Ovary (tissue), 9 donors: ENCODE measurements around the gene SORCS2. TPM values are rescaled to one million over a fixed set of nuclear protein-coding genes. Genes with fewer than 3 reads are reported as not detected.
"Not testable (repeated sequence)": the region's sequence is repeated elsewhere in the genome, so short reads cannot be mapped to it uniquely, and the experiment has no call there.

ENCODE experiments used
- DNase-seq, 5 donors: peaks; one replicate each; pipeline ENCODE4 v3.0.0-alpha.2; 2019 to 2020
- H3K27ac ChIP-seq, 2 donors: fragments of 200-600 bp; one replicate each; pipeline versions ENCODE4 v1.5.1 to v1.8.0; 2019 to 2022
- H3K27me3 ChIP-seq: fragments of 200-600 bp; one replicate; pipeline ENCODE4 v1.8.0; 2022
- H3K36me3 ChIP-seq: fragments of 200-600 bp; sonication (generic); one replicate; pipeline ENCODE4 v1.5.1; 2019
- H3K4me1 ChIP-seq: one replicate; pipeline ENCODE4 v1.8.1; 2013; ENCODE audit warnings: mild to moderate bottlenecking, moderate library complexity; ENCODE audit not compliant: insufficient read depth
- H3K4me3 ChIP-seq: fragments of 200-600 bp; sonication (generic); one replicate; pipeline ENCODE4 v1.5.1; 2017
- H3K9me3 ChIP-seq, 2 donors: fragments of 200-600 bp in 1 of 2; sonication (generic) in 1 of 2; one replicate each; pipeline versions ENCODE4 v1.5.1 to v1.8.1; 2013 to 2019; ENCODE audit warnings: mild to moderate bottlenecking in 1 of 2, moderate library complexity in 1 of 2
- EP300 ChIP-seq: sonication (generic); formaldehyde crosslinking; IDR thresholded peaks from one replicate; pipeline ENCODE4 v1.6.1; 2017; ENCODE audit warnings: antibody characterized with exemption
- POLR2A ChIP-seq: fragments of 450-650 bp; IDR thresholded peaks from one replicate; pipeline ENCODE4 v1.6.1; 2017; ENCODE audit warnings: antibody characterized with exemption, mild to moderate bottlenecking, moderate library complexity
- WGBS, 3 donors: extraction: QIAGEN DNeasy Blood & Tissue Kit in 1 of 3; methylation state at CpG; one replicate each; pipeline versions ENCODE4 v1.1.5 to v1.1.7; 2013 to 2017; 5-methylcytosine and 5-hydroxymethylcytosine counted together
- intact Hi-C, 4 donors: fragments of 100-400 bp; cut with DNase I; formaldehyde crosslinking; loops; one replicate each; pipeline versions ENCODE4 v1.11.0 to v1.15.1; 2022 to 2023
- polyA plus RNA-seq, 2 donors: library from polyadenylated mRNA; stranded (reverse); fragments of 200-250 nt in 1 of 2; fragments of 350-450 nt in 1 of 2; fragmentation: Illumina TruSeq in 1 of 2; extraction: RNeasy Lipid Tissue Mini Kit (QIAGEN cat#74804) in 1 of 2; gene quantifications; one replicate each; pipeline ENCODE4 v1.2.3, GENCODE V29; 2013 to 2014
- total RNA-seq, 7 donors: library from RNA; depleted of rRNA in 2 of 7; stranded (reverse); fragments of >200 nt in 2 of 7; fragmentation: NEBNext Ultra II Directional in 3 of 7; extraction: Animal tissue kit (Norgen Biotek cat#: 25700) in 3 of 7; gene quantifications; one replicate each; pipeline versions ENCODE4 v1.1.0 to v1.2.4, GENCODE V29; 2016 to 2023
- TF ChIP-seq, protein P1 (sequence below), 3 donors: fragments of 450-650 bp in 2 of 3; fragments of 200-600 bp in 1 of 3; IDR thresholded peaks; one replicate each; pipeline versions ENCODE4 v1.5.1 to v1.8.0; 2016 to 2022; ENCODE audit warnings: antibody characterized with exemption in 3 of 3, mild to moderate bottlenecking in 1 of 3
- donor health status: DM: no; HTN: no; CAD: no; lungs with moderate emphysema.
- donor health status: DM: no; HTN: no; CAD: no.
- donor health status: Bipolar disorder and iron deficiency.
- donor health status: DM: yes; HTN: yes; CAD: no.
- donor health status: DM: no; HTN: no; CAD: no.
- donor health status: DM: yes; HTN: yes; CAD: no.

The SORCS2 gene
- total and polyA plus RNA-seq, 9 donors, result 0.60 to 23.9 (median 7.1) TPM

DNA sequence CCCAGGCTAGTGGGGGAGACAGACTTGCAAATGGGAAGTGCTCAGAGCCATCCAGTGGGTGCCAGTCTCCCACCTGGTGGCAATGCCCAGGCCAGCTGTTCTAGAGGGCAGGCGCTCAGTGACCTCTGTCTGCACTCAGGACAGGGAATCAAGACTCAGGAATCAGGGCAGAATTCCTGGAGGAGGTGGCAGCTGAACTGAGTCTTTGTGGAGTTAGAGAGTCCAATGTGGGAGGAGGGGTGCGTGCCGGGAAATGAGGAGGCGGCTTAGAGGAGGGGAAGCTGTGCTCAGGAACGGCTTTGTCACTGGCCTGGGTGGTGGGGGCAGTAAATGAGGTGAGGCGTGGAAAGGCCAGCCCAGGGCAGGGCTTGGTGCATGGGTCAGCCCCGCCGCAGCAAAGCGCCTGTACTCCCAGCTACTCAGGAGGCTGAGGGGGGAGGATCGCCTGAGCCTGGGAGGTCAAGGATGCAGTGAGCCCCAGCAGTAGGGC, 31.3 kb upstream of the SORCS2 start:
- no peak for TF ChIP-seq EP300
- TF ChIP-seq POLR2A, result no peak
- TF ChIP-seq, protein P1, sequence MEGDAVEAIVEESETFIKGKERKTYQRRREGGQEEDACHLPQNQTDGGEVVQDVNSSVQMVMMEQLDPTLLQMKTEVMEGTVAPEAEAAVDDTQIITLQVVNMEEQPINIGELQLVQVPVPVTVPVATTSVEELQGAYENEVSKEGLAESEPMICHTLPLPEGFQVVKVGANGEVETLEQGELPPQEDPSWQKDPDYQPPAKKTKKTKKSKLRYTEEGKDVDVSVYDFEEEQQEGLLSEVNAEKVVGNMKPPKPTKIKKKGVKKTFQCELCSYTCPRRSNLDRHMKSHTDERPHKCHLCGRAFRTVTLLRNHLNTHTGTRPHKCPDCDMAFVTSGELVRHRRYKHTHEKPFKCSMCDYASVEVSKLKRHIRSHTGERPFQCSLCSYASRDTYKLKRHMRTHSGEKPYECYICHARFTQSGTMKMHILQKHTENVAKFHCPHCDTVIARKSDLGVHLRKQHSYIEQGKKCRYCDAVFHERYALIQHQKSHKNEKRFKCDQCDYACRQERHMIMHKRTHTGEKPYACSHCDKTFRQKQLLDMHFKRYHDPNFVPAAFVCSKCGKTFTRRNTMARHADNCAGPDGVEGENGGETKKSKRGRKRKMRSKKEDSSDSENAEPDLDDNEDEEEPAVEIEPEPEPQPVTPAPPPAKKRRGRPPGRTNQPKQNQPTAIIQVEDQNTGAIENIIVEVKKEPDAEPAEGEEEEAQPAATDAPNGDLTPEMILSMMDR (IDR thresholded peaks at IDR 0.05), result no peak
- intact Hi-C loops, result no loop called here
- peak in 1 of 5 donors; percentile 33 for DNase-seq

DNA sequence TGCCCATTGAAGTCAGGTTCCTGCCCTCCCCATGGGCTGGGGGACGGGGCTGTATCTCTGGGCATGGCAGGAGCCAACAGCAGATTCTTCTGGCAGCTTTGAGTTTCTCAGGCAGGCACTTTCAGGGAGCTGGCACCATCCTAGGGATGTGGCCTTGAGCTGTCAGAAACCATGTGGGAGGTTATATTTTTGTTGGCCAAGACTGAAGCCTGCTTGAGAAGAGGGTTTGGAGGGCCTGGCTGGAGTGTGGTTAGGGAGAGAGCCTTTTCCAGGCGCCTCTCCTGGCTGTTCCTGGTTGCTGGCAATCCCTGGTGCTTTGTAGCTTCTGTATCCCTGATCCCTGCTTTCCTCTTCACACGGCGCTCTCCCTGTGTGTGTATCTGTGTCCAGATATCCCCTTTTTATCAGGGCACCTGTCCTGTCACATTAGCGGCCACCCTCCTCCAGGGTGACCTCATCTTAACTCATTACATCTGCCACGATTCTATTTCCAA, 30.6 kb upstream of the SORCS2 start:
- Histone ChIP-seq H3K27ac (peak overlapping the region in 1 of 2 donors; percentile 65), H3K4me3 (no peak overlapping the region), H3K27me3 (no peaks in the 10 kb centered on the region), H3K9me3 (no peaks in the 10 kb centered on the region), H3K36me3 (no peaks in the 10 kb centered on the region), H3K4me1 (peaks cover 23% of the 10 kb centered on the region)
- intact Hi-C loops, result no loop called here
- TF ChIP-seq POLR2A (no peak), EP300 (no peak)
- TF ChIP-seq, protein P1 (IDR thresholded peaks at IDR 0.05), result no peak
- peak; percentile 70 to 83 (median 77) for DNase-seq
- 6 to 14% (median 8%) methylated on average over 6 of the region's 6 CpGs for WGBS, 3 donors

More for the DNA sequence above, 31.3 kb upstream of the SORCS2 start:
- H3K4me3 ChIP-seq, result no peak overlapping the region
- no peaks in the 10 kb centered on the region for H3K9me3 ChIP-seq
- no peaks in the 10 kb centered on the region for H3K36me3 ChIP-seq
- H3K4me1 ChIP-seq, result peaks cover 29% of the 10 kb centered on the region
- H3K27me3 ChIP-seq, result no peaks in the 10 kb centered on the region
- WGBS, 3 donors, result 37 to 51% (median 46%) methylated on average over 10 of the region's 10 CpGs
- peak overlapping the region in 1 of 2 donors; percentile 65 for H3K27ac ChIP-seq

DNA sequence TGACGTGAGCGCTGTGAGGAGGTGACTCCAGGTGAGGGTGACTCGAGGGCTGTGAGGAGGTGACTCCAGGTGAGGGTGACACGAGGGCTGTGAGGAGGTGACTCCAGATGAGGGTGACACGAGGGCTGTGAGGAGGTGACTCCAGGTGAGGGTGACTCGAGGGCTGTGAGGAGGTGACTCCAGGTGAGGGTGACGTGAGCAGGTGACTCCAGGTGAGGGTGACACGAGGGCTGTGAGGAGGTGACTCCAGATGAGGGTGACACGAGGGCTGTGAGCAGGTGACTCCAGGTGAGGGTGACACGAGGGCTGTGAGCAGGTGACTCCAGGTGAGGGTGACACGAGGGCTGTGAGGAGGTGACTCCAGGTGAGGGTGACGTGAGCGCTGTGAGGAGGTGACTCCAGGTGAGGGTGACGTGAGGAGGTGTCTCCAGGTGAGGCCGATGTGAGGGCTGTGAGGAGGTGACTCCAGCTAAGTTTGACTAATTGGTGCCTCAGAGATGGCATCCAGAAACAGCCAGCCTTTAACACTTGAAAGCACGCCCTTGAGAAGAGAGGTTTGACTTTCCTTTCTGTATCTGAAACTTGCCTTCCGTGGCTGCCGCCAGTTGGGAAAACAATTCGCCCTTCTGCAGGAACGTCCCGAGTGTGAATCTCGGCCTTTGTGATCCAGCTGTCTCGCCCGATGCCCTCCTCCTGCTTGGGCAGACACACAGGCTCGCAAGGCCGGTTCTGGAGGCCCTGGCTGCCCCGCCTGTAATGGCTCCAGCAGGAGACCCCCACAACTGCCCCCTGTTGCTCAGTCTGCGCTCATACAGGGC, 27.1 kb upstream of the SORCS2 start:
- intact Hi-C loops, H3K9me3 ChIP-seq, H3K27ac ChIP-seq, H3K4me3 ChIP-seq, H3K27me3 ChIP-seq, H3K36me3 ChIP-seq: not testable (repeated sequence)
- DNase-seq, result peak in 2 of 5 donors; percentile 6 to 9
- 69 to 92% (median 84%) methylated on average over 23 to 28 of the region's 28 CpGs for WGBS, 3 donors
- peaks cover 17% of the 10 kb centered on the region for H3K4me1 ChIP-seq

DNA sequence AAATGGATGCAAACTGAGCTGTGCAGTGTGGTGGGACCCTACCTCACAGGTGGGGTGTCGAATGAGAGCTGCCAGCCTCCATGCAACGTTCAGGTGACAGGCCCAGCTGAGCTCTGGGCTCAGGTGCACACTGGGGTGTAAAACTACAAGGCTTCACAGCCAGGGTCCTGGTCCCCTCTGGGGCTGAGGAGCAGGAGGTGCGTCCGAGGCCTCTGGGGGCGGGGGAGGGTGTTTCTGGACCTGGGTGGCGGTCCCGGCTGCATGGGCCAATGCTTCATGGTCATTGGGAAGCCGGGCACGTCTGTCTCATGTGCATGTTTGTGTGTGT, 26.5 kb upstream of the SORCS2 start:
- intact Hi-C loops, result no loop called here
- TF ChIP-seq POLR2A (no peak), EP300 (no peak)

DNA sequence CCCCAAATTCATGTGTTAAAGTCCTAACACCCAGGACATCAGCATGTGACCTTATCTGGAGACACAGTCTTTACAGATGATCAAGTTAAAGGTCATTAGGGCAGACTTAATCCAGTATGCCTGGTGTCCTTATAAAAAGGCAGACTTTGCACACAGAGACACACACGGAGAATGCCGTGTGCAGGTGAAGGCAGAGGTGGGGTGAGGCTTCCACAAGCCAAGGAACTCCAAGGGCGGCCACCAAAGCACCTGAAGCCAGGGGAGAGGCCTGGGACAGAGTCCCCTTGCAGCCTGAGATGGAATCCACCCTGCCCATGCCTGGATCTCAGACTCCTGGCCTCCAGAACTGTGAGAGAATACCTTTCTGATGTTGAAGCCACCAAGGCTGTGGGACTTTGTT, 26.1 kb upstream of the SORCS2 start:
- H3K27ac ChIP-seq, result no peak overlapping the region
- no peaks in the 10 kb centered on the region for H3K9me3 ChIP-seq
- H3K27me3 ChIP-seq, result no peaks in the 10 kb centered on the region
- TF ChIP-seq EP300 (no peak), POLR2A (no peak)
- TF ChIP-seq, protein P1 (IDR thresholded peaks at IDR 0.05), result no peak
- no peak overlapping the region for H3K4me3 ChIP-seq
- DNase-seq, result peak in 2 of 5 donors; percentile 3 to 5
- 97 to 99% (median 98%) methylated on average over 3 of the region's 3 CpGs for WGBS, 3 donors
- peaks cover 13% of the 10 kb centered on the region for H3K4me1 ChIP-seq
- intact Hi-C loops, result no loop called here
- H3K36me3 ChIP-seq, result no peaks in the 10 kb centered on the region

More for the DNA sequence above, 26.5 kb upstream of the SORCS2 start:
- WGBS, 3 donors, result 94 to 96% (median 95%) methylated on average over 6 to 9 of the region's 9 CpGs
- peaks cover 17% of the 10 kb centered on the region for H3K4me1 ChIP-seq
- H3K9me3 ChIP-seq, result no peaks in the 10 kb centered on the region
- no peak overlapping the region for H3K27ac ChIP-seq
- DNase-seq, result peak in 2 of 5 donors; percentile 9 to 15
- no peak overlapping the region for H3K4me3 ChIP-seq
- H3K36me3 ChIP-seq, result no peaks in the 10 kb centered on the region
- no peaks in the 10 kb centered on the region for H3K27me3 ChIP-seq
